ENCODE measurements around the gene SUSD2.

Gene SUSD2

DNA sequence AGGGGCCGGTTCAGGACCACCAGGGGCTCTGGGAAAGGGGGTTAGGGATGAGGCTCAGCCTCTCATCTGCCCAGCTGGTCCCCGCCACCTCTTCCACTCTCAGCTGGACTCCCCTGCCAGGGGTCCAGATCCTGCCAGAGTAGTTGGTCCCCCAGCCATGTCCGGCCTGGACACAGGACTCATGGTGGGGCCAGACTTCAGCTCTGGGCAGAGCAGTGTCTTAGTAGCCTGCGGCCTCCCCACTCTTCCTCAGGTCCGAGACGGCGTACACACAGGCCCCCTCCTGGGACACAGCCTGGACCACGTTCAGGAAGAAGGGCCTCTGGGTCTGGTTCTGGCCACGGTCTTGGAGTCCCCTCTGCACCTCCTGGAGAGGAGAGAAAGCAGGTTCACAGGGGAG lies 38.5 kb downstream of the SUSD2 start:
- Histone ChIP-seq H3K27me3 (ENCODE audit: insufficient read depth, low read length) (no peaks in the 10 kb centered on the region), H3K4me1 (ENCODE audit: control insufficient read depth, insufficient read depth, low read length, unreplicated experiment) (no peaks in the 10 kb centered on the region), H3K4me3 (ENCODE audit: low read depth, low read length) (no peak overlapping the region), H3K79me2 (ENCODE audit: control insufficient read depth, insufficient read depth, low read length, unreplicated experiment) (no peaks in the 10 kb centered on the region), H3K36me3 (ENCODE audit: insufficient read depth, low read length) (peaks cover 3% of the 10 kb centered on the region; the same call in 1 of the 2 replicates), H3K27ac (ENCODE audit: low read depth, low read length) (no peak overlapping the region), H2AFZ (ENCODE audit: low read length, unreplicated experiment) (no peak overlapping the region)

GRCh38 chr22:24224468-24224867 lies 43.2 kb downstream of the SUSD2 start:
- Histone ChIP-seq H2AFZ (ENCODE audit: low read length, unreplicated experiment) (no peak overlapping the region), H3K79me2 (ENCODE audit: control insufficient read depth, insufficient read depth, low read length, unreplicated experiment) (no peaks in the 10 kb centered on the region), H3K27me3 (ENCODE audit: insufficient read depth, low read length) (no peaks in the 10 kb centered on the region), H3K4me3 (ENCODE audit: low read depth, low read length) (no peak overlapping the region), H3K36me3 (ENCODE audit: insufficient read depth, low read length) (peaks cover 12% of the 10 kb centered on the region), H3K4me1 (ENCODE audit: control insufficient read depth, insufficient read depth, low read length, unreplicated experiment) (no peaks in the 10 kb centered on the region), H3K27ac (ENCODE audit: low read depth, low read length) (no peak overlapping the region)

DNA sequence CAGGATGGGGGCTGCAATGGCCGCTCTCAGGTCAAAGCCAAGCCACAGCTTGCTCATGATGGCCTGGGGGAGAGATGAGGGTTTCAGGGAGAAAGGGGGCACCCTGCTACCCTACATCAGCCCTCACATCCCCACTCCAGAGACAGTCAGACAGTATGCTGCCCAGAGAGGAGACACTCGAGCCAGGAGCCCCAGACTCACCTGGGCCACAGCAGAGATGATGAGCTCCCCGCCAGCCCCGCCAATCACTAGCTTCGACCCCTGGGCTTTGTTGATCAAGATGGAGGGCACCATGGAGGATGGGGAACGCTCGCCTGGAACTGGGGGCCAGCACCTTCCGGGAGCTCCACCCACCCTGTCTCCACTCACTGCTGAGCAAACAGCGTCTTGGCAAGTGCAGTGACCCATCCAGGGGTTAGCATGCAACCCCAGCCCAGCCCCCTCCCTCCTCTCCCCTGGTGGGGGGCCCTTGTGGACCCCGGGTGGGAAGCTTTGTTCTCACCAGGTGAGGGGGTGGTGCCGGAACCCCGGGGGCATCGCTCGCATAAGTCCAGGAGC lies 43.8 kb downstream of the SUSD2 start:
- no peaks in the 10 kb centered on the region for H3K4me1 ChIP-seq (ENCODE audit: control insufficient read depth, insufficient read depth, low read length, unreplicated experiment)
- H3K79me2 ChIP-seq (ENCODE audit: control insufficient read depth, insufficient read depth, low read length, unreplicated experiment) = no peaks in the 10 kb centered on the region
- H3K27ac ChIP-seq (ENCODE audit: low read depth, low read length) = no peak overlapping the region
- peaks cover 12% of the 10 kb centered on the region for H3K36me3 ChIP-seq (ENCODE audit: insufficient read depth, low read length)
- H3K27me3 ChIP-seq (ENCODE audit: insufficient read depth, low read length) = no peaks in the 10 kb centered on the region
- no peak overlapping the region for H2AFZ ChIP-seq (ENCODE audit: low read length, unreplicated experiment)
- no peak overlapping the region for H3K4me3 ChIP-seq (ENCODE audit: low read depth, low read length)

DNA sequence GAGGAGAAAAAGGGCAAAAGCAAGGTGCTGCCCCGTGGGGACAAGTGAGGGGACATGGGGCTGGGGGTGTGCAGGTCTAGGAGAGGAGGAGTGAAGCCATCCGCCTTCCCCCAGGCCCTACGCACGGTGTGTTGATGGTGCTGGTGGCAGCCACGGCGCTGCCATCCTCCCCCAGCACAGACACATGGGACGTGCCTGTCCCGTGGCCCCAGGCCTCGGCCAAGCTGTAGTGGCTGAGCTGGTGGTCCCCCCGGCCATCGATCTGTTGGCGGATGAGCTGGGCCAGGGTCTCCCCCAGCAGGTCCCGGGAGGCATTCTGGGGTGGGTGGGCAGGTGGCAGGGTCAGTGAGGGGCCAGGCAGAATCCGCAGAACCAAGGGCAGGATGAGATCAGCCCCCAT lies 44.7 kb downstream of the SUSD2 start:
- Histone ChIP-seq H3K36me3 (ENCODE audit: insufficient read depth, low read length) (peaks cover 12% of the 10 kb centered on the region), H2AFZ (ENCODE audit: low read length, unreplicated experiment) (no peak overlapping the region)

DNA sequence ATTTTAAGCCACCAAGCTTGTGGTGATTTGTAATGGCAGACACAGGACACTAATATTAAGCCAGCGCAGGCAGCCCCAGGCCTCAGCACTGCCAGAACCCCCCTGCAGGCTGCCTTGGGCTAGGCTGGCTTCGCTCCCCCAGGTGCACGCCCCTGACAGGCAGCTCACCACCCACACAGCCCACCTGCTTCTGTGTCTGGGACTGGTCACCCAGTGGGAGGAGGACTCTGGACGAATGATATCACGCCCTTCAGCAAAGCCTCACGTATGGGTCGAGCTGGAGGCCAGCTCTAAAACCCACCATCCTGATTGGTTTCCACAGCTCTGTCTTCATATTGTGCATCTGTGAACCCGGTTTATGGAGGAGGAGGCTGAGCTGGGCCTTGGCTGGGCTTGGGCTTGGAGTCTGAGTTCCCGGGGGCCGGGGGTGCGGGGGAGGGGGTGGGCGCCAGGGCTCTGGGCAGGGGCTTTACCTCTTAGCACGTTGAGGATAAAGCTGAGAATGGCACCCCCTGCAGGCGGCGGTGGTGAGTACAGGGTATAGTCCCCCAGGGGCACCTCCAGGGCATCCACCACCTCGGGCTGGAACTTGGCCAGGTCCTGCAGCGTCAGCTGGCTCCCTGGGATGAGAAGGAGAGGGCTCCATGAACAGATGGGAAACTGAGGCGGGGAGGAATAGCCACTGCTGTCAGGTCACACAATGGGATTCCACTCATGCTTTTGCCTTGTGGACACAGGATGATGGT lies 49.8 kb downstream of the SUSD2 start:
- H3K4me3 ChIP-seq (ENCODE audit: low read depth, low read length) = no peak overlapping the region
- peaks cover 9% of the 10 kb centered on the region for H3K79me2 ChIP-seq (ENCODE audit: control insufficient read depth, insufficient read depth, low read length, unreplicated experiment)
- H3K27ac ChIP-seq (ENCODE audit: low read depth, low read length) = no peak overlapping the region
- H3K27me3 ChIP-seq (ENCODE audit: insufficient read depth, low read length) = no peaks in the 10 kb centered on the region
- no peak overlapping the region for H2AFZ ChIP-seq (ENCODE audit: low read length, unreplicated experiment)
- H3K4me1 ChIP-seq (ENCODE audit: control insufficient read depth, insufficient read depth, low read length, unreplicated experiment) = no peaks in the 10 kb centered on the region
- peaks cover 5% of the 10 kb centered on the region for H3K36me3 ChIP-seq (ENCODE audit: insufficient read depth, low read length)

More for the DNA sequence above, 44.7 kb downstream of the SUSD2 start:
- H3K4me3 ChIP-seq (ENCODE audit: low read depth, low read length) = no peak overlapping the region
- H3K27me3 ChIP-seq (ENCODE audit: insufficient read depth, low read length) = no peaks in the 10 kb centered on the region
- H3K79me2 ChIP-seq (ENCODE audit: control insufficient read depth, insufficient read depth, low read length, unreplicated experiment) = no peaks in the 10 kb centered on the region
- no peaks in the 10 kb centered on the region for H3K4me1 ChIP-seq (ENCODE audit: control insufficient read depth, insufficient read depth, low read length, unreplicated experiment)
- no peak overlapping the region for H3K27ac ChIP-seq (ENCODE audit: low read depth, low read length)

GRCh38 chr22:24231706-24232105 lies 50.4 kb downstream of the SUSD2 start:
- no peaks in the 10 kb centered on the region for H3K4me1 ChIP-seq (ENCODE audit: control insufficient read depth, insufficient read depth, low read length, unreplicated experiment)
- H2AFZ ChIP-seq (ENCODE audit: low read length, unreplicated experiment) = no peak overlapping the region
- no peaks in the 10 kb centered on the region for H3K27me3 ChIP-seq (ENCODE audit: insufficient read depth, low read length)
- peaks cover 12% of the 10 kb centered on the region for H3K79me2 ChIP-seq (ENCODE audit: control insufficient read depth, insufficient read depth, low read length, unreplicated experiment)
- peaks cover under 1% of the 10 kb centered on the region for H3K36me3 ChIP-seq (ENCODE audit: insufficient read depth, low read length)
- no peak overlapping the region for H3K4me3 ChIP-seq (ENCODE audit: low read depth, low read length)
- H3K27ac ChIP-seq (ENCODE audit: low read depth, low read length) = no peak overlapping the region

DNA sequence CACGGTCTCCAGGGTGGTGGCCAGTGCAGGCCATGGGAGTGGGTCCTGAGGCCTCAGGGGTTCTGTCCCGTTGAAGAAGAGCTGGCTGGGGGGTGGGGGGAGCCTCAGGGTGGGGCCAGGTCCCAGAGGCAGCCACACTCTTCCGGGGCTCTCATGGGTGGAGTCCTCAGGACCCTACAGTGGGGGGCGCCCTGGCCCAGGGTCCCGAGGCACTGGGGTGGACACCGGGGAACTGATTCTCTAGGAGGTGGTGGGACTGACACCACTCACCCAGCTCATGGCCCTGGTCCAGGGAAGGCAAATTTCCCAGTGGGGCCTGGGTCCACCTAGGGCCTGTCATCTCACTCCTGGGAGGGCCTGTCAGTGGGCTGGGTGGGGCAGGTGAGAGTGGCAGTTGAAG lies 50.8 kb downstream of the SUSD2 start:
- Histone ChIP-seq H3K27ac (ENCODE audit: low read depth, low read length) (no peak overlapping the region), H2AFZ (ENCODE audit: low read length, unreplicated experiment) (no peak overlapping the region), H3K27me3 (ENCODE audit: insufficient read depth, low read length) (no peaks in the 10 kb centered on the region), H3K4me1 (ENCODE audit: control insufficient read depth, insufficient read depth, low read length, unreplicated experiment) (no peaks in the 10 kb centered on the region), H3K36me3 (ENCODE audit: insufficient read depth, low read length) (no peaks in the 10 kb centered on the region; the same call in 1 of the 2 replicates), H3K4me3 (ENCODE audit: low read depth, low read length) (no peak overlapping the region), H3K79me2 (ENCODE audit: control insufficient read depth, insufficient read depth, low read length, unreplicated experiment) (peaks cover 13% of the 10 kb centered on the region)

DNA sequence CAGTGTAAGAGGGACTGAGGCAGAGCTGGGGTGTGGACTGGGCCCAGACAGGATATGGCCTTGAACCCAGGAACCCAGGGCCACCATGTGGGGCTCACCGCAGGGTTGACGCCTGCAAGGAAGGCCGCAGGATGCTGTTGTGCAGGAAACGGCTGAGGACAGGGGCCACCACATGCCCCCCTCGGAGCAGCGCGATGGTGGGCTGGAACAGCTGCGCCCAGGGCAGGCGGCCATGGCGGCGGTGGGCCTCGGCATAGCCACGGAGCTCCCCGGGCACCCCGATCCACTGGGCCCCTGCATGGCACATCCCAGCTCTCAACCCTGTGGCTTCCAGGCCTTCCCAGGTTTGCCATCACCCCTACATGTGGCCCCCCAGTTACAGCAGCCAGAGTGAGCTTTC lies 51.4 kb downstream of the SUSD2 start:
- no peak overlapping the region for H3K4me3 ChIP-seq (ENCODE audit: low read depth, low read length)
- no peak overlapping the region for H3K27ac ChIP-seq (ENCODE audit: low read depth, low read length)
- peaks cover 17% of the 10 kb centered on the region for H3K79me2 ChIP-seq (ENCODE audit: control insufficient read depth, insufficient read depth, low read length, unreplicated experiment)
- H2AFZ ChIP-seq (ENCODE audit: low read length, unreplicated experiment) = no peak overlapping the region
- no peaks in the 10 kb centered on the region; the same call in 1 of the 2 replicates for H3K36me3 ChIP-seq (ENCODE audit: insufficient read depth, low read length)
- H3K27me3 ChIP-seq (ENCODE audit: insufficient read depth, low read length) = no peaks in the 10 kb centered on the region
- H3K4me1 ChIP-seq (ENCODE audit: control insufficient read depth, insufficient read depth, low read length, unreplicated experiment) = no peaks in the 10 kb centered on the region

- peaks cover 20% of the 10 kb centered on the region for H3K79me2 ChIP-seq (ENCODE audit: control insufficient read depth, insufficient read depth, low read length, unreplicated experiment)
- no peak overlapping the region for H2AFZ ChIP-seq (ENCODE audit: low read length, unreplicated experiment)
- no peaks in the 10 kb centered on the region for H3K4me1 ChIP-seq (ENCODE audit: control insufficient read depth, insufficient read depth, low read length, unreplicated experiment)
- no peak overlapping the region for H3K27ac ChIP-seq (ENCODE audit: low read depth, low read length)
- H3K36me3 ChIP-seq (ENCODE audit: insufficient read depth, low read length) = no peaks in the 10 kb centered on the region; the same call in 1 of the 2 replicates
- H3K4me3 ChIP-seq (ENCODE audit: low read depth, low read length) = no peak overlapping the region
- H3K27me3 ChIP-seq (ENCODE audit: insufficient read depth, low read length) = no peaks in the 10 kb centered on the region
Measured at GRCh38 chr22:24233235-24233634, 51.9 kb downstream of the SUSD2 start.

DNA sequence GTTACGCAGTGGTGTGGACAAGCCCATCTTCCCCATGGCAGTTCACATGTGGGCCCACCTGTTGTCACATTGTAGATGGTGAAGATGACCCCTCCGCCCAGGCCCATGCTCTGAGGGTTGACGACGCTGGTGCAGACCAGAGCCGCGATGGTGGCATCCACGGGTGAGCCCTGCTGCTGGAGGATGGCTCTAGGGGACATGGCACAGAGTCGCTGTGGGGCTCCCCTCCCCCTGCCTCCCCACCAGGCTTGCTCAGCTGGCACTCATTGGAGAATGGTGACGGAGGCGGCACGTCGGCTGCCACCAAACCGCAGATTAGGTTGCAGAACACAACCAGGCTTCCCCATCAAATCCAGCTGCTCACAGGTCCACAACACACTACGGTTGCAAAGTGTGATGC lies 52.5 kb downstream of the SUSD2 start:
- no peaks in the 10 kb centered on the region for H3K4me1 ChIP-seq (ENCODE audit: control insufficient read depth, insufficient read depth, low read length, unreplicated experiment)
- H3K27me3 ChIP-seq (ENCODE audit: insufficient read depth, low read length) = no peaks in the 10 kb centered on the region
- no peak overlapping the region for H2AFZ ChIP-seq (ENCODE audit: low read length, unreplicated experiment)
- no peaks in the 10 kb centered on the region; the same call in 1 of the 2 replicates for H3K36me3 ChIP-seq (ENCODE audit: insufficient read depth, low read length)
- peaks cover 20% of the 10 kb centered on the region for H3K79me2 ChIP-seq (ENCODE audit: control insufficient read depth, insufficient read depth, low read length, unreplicated experiment)
- H3K4me3 ChIP-seq (ENCODE audit: low read depth, low read length) = no peak overlapping the region
- H3K27ac ChIP-seq (ENCODE audit: low read depth, low read length) = no peak overlapping the region

GRCh38 chr22:24235315-24235714 lies 54.0 kb downstream of the SUSD2 start:
- Histone ChIP-seq H2AFZ (ENCODE audit: low read length, unreplicated experiment) (no peak overlapping the region), H3K27me3 (ENCODE audit: insufficient read depth, low read length) (no peaks in the 10 kb centered on the region), H3K36me3 (ENCODE audit: insufficient read depth, low read length) (no peaks in the 10 kb centered on the region; the same call in 1 of the 2 replicates), H3K4me1 (ENCODE audit: control insufficient read depth, insufficient read depth, low read length, unreplicated experiment) (peaks cover 2% of the 10 kb centered on the region), H3K79me2 (ENCODE audit: control insufficient read depth, insufficient read depth, low read length, unreplicated experiment) (peaks cover 22% of the 10 kb centered on the region), H3K4me3 (ENCODE audit: low read depth, low read length) (no peak overlapping the region), H3K27ac (ENCODE audit: low read depth, low read length) (no peak overlapping the region)

Data from ACC112 (cell line).